GM18858 (cell line): ENCODE data around the gene NUP93.

Experiments
- ATAC-seq: cut with Tn5 transposase; IDR thresholded peaks from one replicate; pipeline ENCODE4 v1.9.1; 2021; ENCODE audit not compliant: unreplicated experiment

Gene NUP93

DNA sequence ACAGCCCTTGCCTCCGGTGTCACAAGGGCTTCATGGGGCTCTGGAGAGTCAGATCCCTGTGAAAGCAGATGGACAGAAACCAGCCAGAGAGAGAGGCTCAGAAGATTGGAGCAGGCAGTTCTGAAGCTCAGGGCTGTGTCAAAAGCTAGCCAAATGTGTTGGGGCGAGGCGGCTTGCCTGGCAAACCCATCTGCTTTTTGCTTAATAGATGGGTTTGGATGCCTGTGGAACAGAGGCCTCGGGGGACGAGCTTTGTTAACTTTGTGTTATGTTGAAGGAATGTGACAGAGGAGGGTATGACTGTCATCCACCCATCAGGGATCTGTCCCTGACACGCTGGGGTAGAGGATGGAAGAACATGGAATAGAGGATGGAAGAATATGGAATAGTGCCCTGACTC, 114.1 kb downstream of the NUP93 start:
- ATAC-seq: no peak

DNA sequence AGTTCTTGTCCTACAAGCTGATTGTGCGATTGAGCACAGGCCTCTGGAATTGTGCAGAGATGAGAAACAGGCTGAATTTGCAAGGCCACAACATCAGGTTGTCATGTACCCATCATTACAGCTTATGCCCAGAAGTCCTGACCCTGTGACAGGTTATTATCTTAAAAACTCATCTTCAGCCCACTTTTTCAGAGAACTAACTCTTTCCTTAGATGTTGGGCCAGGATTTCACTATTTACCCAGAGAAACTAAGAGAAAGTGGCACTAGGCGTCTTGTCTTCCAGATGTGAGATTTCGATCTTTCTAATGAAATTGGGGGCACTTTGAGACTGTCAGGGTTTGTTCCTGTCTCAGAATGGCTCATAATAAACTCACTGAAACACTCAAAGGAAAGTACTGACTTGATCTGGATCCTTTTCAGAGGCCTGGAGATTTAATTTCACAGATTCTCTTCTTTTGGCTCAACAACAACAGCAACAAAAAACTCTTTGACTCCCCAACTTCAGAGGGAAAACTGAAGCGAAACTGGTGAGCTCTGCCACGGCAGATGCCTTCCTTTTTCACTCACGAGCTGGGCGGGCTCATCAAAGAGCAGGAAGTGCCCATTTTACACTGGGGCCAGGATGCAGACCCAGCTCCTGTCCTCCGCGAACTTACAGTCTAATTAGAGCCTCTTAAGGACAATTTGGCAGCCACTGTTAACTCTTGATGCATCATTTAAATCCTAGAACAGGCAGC, 117.4 kb downstream of the NUP93 start:
- ATAC-seq: no peak

DNA sequence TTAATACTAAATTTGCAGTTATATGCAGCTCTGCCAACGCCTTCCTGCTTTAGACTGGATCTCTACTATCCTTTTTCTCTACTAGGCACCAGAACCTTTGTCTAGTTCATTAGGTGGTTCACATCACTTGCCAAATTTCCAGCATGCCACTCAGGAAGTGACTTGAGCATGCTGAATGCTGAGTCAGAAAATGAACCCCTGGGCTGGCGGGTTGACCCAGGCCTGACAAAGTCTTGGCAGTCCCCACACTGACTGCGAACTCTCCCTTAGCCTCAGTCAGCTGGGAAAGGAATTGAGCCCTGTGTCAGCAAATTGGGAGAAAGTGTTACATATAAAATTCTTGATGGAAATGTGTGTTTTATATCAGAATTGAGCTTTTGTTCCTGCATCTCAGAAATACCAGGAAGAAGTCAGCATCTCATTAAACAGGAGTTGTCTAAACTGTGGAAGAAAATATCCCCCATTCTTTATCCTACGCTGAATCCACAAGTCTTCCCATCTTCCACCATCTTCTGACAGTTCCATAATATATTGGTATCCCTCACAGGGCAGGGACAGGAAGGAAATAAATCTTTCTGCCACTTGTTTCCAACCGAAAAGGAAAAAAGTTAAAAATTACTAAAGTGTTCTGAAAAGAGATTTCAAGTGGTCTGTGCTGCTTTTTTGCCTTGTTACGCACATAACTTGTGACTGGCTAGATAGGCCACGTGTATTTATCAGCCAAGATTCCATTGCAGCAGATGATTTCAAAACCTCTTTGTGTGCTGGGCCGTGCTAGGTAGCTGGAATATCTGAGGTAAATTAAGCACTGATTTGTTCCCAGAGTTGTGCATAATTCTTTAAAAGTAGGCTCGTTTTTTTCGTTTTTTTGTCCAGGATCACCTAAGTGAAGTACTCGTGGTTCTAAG, 118.4 kb downstream of the NUP93 start:
- no peak for ATAC-seq

DNA sequence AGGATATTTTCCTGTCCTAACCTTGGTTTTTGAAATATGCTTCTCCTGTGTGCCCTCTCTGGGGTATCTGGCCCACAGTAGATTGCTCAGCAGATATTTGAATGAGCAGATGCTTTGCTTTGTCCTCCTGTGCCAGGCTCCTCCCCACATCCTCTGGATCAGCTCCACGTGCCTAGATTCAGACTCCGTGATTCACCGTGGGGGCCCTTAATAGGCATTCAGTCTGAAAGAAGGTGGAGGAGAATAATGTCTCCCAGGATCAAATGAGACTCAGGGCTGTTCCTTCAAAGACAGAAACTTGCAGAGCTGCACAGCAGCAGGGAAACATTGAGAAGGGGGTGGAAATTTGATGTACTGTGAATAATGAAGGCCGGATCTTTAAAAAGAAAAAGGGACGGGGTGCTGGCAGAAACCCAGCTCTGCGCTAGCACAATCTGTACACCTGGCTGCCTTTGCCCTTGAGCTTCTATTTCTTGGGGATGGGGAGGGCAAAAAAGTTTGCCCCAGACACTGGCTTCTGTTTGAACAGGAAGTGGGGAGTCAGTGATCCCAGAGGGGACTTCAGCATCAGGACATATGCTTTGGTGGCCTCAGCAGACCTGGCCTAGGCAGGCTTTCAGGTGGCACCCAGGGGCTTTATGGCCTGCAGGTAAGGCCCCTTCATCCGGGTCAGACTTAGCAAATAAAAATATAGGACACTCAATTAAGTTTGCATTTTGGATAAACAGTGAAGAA, 119.2 kb downstream of the NUP93 start:
- no peak for ATAC-seq

DNA sequence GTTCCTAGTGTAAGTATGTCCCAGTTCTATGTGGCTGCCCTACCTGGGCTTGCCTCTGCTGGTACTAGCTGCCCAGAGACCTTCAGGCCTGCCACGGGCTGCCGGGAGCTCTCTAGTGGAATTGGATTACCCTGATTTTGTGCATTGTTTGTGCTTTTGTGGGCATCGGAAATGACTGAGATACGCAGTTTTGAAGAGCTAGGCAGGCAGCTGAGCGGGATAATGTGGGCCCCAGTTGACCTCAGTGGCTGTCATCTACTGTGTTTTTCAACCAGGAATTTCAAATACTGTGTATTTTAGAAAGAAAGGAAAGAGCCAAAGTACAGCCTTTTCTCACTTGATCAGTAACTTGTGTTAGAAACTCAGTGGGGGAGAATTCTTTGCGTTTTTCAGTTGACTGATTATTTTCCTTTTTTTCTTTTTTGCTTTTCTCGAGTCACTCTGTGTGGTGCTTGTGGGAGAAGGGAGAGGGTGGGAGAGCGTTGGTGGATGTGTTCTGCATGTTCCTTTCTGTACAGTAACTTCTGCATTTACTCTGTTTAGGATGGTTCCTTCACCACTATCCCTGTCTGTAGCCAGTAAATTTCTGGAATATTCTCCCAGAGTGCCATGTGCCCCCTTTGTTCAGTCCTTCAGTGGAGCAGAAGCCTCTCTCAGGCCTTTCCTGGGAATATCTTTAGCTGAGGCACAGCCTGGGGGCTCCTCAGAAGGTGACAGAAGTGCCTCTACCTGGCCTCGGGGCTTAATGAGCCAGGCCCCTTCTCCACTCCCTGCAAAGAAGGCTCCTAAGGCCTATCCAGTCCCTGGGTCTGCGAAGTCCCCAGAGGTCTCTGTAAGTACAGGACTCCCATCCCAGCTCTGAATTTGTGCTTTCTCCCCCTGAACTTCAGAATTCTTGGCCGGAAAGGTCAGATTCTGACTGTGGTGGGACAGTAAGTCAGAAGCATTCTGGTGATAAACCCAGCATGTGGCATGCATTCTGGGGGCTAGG, 120.1 kb downstream of the NUP93 start:
- ATAC-seq: no peak

DNA sequence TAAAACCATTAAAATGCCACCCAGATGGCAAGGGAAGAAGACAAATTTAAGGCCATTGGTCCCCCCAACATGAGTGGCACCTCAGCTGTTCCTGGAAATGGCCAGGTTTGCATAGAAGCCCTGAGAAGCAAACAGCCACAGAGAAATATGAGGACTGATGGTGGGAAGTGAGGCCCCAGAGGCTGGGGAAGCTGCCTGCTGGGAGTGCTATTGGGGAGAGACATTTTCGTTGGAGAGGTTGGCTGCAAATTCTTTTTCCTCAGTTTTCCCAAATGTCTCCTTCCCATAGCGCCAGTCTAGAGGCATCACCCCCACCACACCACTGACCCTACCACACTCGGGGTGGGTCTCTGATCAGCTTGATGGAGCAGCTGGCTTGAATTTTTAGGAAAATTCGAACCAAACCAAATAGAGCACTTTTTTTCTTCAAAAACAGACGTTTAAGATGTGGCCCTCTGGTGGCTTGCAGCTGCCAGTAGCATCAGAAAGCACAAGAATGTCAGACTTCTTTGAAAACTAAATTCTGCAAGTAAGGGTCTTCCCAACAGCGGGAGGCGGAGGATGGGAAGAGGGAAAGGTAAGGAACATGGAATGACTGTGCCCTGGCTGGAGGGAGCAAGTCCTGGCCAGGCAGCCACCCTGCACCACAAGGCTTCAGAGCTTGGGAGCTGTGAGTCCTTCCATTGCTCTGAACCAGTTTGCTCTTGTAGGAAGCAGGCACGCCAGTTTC, 121.9 kb downstream of the NUP93 start:
- no peak for ATAC-seq

DNA sequence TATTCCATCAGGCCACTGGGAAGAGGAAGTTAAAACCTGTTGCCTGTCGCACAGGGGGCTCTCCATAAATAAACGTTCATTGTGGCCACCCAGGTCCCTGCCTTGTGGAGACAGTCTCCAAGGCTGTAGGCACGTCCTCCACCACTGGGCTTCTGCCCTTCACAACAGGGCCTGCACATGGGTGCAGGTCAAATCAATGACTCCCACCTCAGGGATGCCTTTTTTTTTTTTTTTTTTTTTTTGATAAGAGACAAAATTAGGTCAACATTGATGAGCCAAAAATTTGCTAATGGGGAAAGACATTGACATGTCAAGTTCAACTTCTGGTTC, 122.4 kb downstream of the NUP93 start:
- no peak for ATAC-seq

DNA sequence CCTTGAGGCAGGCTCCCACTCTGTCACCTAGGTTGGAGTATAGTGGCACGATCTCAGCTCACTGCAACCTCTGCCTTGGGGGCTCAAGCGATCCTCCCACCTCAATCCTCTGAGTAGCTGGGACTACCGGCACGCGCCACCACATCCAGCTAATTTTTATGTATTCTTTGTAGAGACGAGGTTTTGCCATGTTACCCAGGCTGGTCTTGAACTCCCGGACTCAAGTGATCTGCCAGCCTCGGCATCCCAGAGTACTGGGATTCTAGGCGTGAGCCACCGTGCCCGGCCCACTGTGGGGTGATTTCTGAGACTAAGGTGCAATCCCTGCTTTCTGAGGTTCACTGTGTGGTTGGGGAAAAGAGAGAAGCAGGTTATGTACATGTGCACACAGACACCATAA, 123.0 kb downstream of the NUP93 start:
- ATAC-seq: no peak

DNA sequence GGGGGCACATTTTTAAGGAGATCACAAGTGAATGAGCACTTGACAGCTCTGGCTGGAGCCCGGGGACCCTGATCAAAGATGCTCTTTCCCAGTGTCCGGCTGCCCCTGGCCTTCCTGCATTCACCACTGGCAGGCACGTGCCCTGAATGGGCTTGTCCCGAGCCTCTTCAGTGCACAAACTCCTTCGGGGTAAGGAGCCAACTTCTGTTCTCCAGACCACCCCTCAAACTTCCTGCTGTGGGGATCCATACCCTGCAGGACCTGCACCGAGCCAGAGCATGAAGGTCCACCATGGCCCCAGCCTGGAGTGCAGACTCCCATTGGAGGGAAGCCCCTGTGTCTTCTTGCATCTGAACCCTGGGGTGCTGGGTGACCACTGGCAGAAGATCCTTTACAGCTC, 125.3 kb downstream of the NUP93 start:
- no peak for ATAC-seq

DNA sequence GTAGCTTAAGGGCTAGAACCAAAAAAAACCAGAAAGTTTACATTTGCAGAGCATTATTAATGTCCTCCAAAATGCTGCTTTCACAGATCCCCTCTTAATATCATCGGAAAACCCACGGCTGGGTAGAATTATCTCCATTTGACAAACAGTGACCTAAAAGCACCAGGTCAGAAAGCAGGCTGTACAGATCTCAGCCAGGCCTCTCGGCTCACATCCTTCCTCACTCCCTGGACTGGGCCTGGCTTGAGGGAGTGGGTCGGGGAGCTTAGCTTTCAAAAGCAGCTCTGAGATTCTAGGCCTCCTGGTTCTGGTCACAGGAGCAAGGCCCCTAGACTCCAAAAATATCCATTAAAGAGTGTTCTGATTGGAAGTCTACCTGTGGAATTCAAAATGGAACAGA, 126.0 kb downstream of the NUP93 start:
- ATAC-seq: no peak

DNA sequence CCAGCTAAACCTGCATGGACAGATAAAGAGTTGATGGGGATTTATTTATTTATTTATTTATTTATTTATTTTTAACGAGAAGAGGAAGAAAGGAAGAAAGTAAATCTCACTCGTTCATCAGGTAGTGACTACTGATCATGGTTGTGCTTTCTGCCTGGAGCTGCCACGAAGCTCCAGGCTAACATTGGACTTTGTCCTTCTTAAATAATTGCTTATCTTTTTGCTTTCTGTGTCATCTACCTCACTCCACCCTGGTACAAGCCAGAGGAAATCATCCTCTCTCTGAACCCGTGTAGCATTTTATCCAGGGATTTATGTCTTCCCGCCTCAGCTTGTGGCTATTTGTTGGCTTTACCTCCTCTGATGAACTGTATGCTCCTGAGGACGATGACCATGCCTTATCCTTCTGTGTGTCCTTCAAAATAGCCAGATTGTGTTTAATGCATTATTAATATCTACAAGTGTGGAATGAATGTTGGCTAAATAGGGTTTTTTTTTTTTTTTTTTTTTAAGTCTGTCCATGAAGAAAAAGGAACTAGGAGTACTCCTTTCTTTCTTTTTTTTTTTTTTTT, 127.0 kb downstream of the NUP93 start:
- no peak for ATAC-seq

DNA sequence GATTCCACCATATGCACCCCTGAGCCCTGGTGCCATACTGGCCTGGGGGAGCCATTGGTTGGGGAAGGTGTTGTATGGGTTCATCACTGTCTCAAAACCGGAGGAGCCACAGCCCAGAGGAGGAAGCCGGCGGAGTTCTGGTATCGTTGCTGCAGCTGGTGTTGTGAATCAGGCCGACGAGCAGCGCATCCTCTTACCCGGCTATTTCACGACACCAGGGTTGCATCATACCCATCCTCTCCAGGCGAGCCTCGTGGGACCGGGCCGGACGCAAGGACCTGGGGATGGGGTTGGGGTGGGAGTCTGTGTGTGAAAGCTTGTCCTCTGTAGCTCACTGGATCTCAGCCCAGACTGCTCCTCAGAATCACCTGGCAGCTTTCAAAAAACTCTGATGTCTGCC, 128.4 kb downstream of the NUP93 start:
- ATAC-seq: no peak

DNA sequence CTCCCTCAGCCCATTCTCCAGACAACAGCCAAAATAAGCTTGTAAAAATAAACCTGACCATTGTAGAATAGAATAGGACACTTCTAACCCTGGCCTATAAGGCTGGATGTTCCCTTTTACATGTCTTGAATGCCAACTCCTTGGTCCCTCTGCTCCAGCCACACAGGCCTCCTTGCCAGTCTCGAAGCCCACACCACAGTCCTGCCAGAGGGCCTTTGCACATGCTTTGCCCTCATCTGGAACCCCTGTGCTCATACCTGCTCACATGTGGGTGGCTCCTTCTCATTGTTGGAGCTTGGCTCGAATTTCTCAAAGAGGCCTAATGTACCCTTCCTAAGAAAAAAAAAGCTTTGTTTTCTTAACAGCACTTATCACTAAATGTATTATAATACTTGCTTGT, 129.7 kb downstream of the NUP93 start:
- no peak for ATAC-seq

DNA sequence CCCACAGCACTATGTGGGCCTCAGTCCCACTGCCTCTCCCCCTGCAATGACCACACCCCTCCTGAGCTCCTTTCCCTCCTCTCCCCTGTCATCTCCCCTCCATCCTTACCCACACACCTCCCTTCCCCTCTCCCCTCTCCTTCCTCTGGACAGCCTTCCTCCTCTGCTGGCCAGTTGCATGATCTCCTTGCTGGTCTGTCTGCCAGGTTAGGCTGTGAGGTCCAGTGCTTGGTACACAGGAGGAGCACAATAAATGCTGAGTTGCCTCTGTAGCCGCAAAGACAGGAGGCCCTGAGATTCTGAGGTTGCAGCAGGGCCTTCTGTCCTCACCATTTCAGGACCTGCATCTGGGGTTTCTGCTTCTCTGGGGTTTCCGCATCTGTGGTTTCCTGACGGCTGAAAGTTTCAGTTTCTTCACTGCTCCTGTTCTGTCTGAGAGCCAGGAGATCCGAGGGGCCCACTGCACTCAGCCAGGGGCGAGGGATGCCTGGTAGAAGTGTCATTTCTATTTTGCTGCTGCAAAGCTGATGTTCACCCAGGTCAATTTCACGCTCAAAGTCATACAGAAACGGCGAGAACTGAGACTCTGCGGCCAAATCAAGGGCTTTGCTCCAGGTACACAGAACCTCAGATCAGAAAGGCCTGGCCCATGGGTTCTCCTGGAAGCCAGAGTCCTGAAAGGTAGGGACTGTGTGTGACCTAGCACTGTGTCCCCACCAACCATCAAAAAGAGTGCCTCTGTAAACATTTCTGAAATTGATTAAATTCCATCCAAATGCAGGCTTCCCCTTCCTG, 130.5 kb downstream of the NUP93 start:
- ATAC-seq: no peak

DNA sequence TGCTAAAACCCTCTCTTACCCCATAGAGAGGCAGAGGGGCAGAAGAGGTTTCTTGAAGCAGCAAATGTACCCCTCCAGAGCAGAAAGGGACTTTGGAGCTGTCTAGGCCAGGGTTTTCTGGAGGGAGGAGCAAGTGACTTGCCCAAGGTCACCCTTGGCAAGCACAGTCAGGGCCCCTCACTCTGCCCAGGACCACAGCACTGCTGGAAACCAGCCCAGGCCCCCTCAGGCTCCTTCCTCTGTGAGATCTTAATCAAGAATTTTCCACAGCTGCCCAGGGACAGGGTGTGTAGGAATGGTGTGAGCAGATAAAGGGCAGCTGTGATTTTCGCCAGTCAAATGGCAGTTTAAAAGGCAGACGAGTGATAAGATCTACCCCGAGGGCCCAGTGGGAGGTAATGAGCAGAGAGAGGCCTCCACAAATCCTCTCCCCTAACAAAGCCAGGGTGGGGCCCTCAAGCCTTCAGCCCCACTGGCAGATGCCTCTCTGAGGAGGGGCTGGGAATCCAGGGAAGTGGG, 131.2 kb downstream of the NUP93 start:
- no peak for ATAC-seq

DNA sequence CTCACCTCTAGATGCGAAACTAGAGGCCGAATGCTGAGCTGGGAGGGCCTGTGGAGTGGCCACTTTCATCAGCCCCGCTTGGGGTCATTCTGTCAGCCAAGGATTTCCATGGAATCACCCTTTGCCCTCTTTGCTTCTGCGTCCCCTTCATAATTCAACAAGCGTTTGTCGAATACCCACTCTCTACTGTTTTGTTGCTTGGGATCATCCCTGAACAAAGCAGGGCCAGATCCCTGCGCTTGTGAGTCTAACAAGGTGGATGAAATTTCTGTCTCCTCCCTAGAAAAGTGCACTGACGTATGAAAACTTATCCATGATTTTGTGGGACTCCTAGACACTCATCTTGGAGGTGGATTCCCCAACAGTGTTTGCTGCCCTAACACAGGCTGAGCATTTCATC, 131.8 kb downstream of the NUP93 start:
- no peak for ATAC-seq

DNA sequence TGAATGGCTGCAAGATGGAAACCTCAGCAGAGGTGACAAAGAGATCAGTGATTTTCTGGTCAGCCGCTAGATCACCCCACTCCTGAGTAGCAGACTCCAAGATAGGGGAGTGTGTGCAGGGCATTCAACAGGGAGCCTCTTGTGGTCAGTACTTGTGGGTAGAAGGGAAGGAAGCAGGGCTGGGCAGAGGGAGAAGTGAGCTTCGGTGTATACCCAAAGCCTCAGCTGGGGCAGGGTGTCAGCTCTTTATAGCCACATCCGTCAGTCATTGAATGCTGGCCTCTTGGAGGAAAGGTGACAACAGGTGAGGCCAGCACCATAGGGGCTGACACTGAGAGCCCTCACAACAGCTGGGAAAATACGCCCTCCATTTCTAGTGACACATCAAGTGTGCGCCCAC, 132.8 kb downstream of the NUP93 start:
- no peak for ATAC-seq

DNA sequence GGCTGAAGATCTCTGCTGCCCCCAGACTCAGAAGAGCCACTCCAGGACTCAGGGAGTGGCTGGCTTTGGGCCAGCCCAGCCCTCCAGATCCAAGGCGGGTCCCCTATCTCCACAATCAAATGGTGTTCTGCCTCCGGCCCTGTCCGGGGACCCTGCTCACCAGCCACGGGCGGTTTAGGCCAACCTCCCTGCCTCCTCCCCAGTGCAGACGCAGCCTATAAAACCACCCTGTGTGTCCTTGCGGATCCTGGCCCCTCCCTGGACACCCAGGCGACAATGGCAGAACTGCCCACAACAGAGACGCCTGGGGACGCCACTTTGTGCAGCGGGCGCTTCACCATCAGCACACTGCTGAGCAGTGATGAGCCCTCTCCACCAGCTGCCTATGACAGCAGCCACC, 135.0 kb downstream of the NUP93 start, which contains the start of gene SLC12A3:
Gene SLC12A3 (plus strand): TSS at position 248 of the 400 bp plus-strand sequence. CDS start 29 bp downstream, at position 277.
- ATAC-seq: no peak
